Mesodermal cell (in vitro differentiated cells): ENCODE measurements around the gene SMOC2.

ENCODE experiments used
- H3K27ac ChIP-seq: 2 replicates; pipeline ENCODE4 v1.7.0; 2013; ENCODE audit warnings: mild to moderate bottlenecking, low read depth, low read length, moderate library complexity; ENCODE audit not compliant: severe bottlenecking
- H3K36me3 ChIP-seq: 2 replicates; pipeline ENCODE4 v1.7.1; 2013; ENCODE audit warnings: mild to moderate bottlenecking, low read length, moderate library complexity; ENCODE audit not compliant: control insufficient read depth, insufficient read depth
- H3K4me1 ChIP-seq: one replicate; pipeline ENCODE4 v1.7.1; 2013; ENCODE audit warnings: mild to moderate bottlenecking, low read length; ENCODE audit not compliant: insufficient read depth, control insufficient read depth, poor library complexity, severe bottlenecking
- H3K4me3 ChIP-seq: 2 replicates; pipeline ENCODE4 v1.7.0; 2013; ENCODE audit warnings: low read length, control low read depth, mild to moderate bottlenecking; ENCODE audit not compliant: insufficient read depth, poor library complexity, severe bottlenecking; ENCODE audit errors: extremely low read depth
- H3K9me3 ChIP-seq: 2 replicates; pipeline ENCODE4 v1.7.1; 2013; ENCODE audit warnings: mild to moderate bottlenecking, low read length, moderate library complexity; ENCODE audit not compliant: control insufficient read depth
- WGBS, 2 experiments: methylation state at CpG; one replicate each; pipeline ENCODE4 v1.1.5; 2013; ENCODE audit warnings: missing lambda C conversion rate in 2 of 2; ENCODE audit not compliant: insufficient coverage in 2 of 2; 5-methylcytosine and 5-hydroxymethylcytosine counted together

SMOC2 gene

DNA sequence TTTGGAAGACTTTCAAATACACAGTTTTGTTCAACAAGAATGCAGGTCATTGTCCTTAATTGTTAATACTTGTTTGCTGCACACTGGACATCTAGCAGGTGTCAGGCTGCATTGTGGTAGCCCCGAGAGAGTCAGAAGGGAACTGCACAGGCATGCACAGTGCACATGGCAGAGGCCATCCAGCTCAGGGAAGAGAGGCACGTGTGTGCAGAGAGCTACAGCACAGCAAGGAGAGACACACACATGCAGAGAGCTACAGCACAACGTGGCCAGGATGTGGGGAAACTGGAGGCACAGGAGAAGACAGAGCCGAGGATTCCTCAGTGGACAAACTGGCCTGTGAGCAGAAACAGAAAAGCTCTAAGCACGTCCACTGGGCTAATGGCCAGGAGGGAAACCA is 272.0 kb downstream of the SMOC2 start:
- WGBS, 2 experiments = 77 to 79% methylated on average over 5 of the region's 5 CpGs
- H3K36me3 ChIP-seq = no peaks in the 10 kb centered on the region
- H3K4me3 ChIP-seq = no peak overlapping the region
- no peaks in the 10 kb centered on the region for H3K9me3 ChIP-seq
- no peak overlapping the region for H3K27ac ChIP-seq
- no peaks in the 10 kb centered on the region for H3K4me1 ChIP-seq

DNA sequence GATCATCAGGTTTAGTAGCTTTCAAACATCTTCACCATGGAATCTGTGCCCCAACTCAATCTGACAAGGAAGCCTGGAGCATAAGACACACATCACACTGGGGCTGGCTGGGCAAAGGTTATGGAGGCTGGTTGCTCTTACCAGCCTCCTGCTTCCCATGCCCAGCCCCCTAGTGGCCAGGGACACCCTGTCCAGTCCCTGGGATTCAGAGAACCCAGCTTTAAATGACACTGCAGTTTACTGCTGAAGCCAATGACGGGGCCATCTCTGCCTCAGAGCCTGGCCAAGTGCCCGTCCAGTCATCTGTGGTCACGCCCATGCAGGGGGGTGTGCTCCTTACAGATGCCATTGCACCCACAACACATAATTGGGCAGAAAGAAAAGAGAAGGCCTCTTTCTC is 272.9 kb downstream of the SMOC2 start:
- WGBS, 2 experiments = 66 to 93% methylated on average over 2 to 3 of the region's 3 CpGs
- Histone ChIP-seq H3K9me3 (no peaks in the 10 kb centered on the region), H3K27ac (no peak overlapping the region), H3K36me3 (no peaks in the 10 kb centered on the region), H3K4me1 (no peaks in the 10 kb centered on the region), H3K4me3 (no peak overlapping the region)

- H3K4me1 ChIP-seq = no peaks in the 10 kb centered on the region
- H3K36me3 ChIP-seq = no peaks in the 10 kb centered on the region
- WGBS, 2 experiments = 86 to 89% methylated on average over 4 of the region's 4 CpGs
Measured at GRCh38 chr6:168714547-168715260, 273.7 kb downstream of the SMOC2 start.

GRCh38 chr6:168715643-168716481 is 274.9 kb downstream of the SMOC2 start:
- WGBS, 2 experiments = 90 to 94% methylated on average over 6 to 11 of the region's 11 CpGs
- no peaks in the 10 kb centered on the region for H3K9me3 ChIP-seq
- H3K27ac ChIP-seq = no peak overlapping the region
- no peaks in the 10 kb centered on the region for H3K36me3 ChIP-seq
- H3K4me3 ChIP-seq = no peak overlapping the region
- no peaks in the 10 kb centered on the region for H3K4me1 ChIP-seq

More at GRCh38 chr6:168714547-168715260, 273.7 kb downstream of the SMOC2 start:
- Histone ChIP-seq H3K27ac (no peak overlapping the region), H3K4me3 (no peak overlapping the region), H3K9me3 (no peaks in the 10 kb centered on the region)

DNA sequence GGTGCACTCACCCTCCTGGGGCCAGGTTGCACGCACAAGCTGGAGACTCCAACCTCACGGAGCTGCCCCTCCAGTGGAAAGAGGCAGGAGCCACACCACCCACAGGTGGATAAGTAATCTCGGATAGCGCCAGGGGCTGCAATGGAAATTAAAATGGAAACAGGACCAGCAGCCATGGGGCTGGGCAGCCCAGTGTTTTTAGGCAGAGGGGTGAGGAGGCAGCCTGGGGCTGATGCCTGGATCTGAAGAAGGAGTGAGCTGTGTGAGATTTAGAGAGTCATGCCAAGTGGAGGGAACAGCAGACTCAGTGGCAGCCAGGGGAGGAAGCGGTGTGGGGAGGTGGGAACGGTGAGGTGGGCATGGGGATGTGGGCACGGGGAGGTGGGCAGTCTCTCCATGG is 275.6 kb downstream of the SMOC2 start:
- Histone ChIP-seq H3K4me1 (no peaks in the 10 kb centered on the region), H3K27ac (no peak overlapping the region), H3K9me3 (no peaks in the 10 kb centered on the region), H3K4me3 (no peak overlapping the region), H3K36me3 (no peaks in the 10 kb centered on the region)
- 85 to 93% methylated on average over 6 to 7 of the region's 7 CpGs for WGBS, 2 experiments

- Histone ChIP-seq H3K27ac (no peak overlapping the region), H3K4me3 (no peak overlapping the region)
- WGBS, 2 experiments = 93 to 94% methylated on average over 22 of the region's 22 CpGs
Measured at GRCh38 chr6:168717491-168717890, 276.5 kb downstream of the SMOC2 start.

More at GRCh38 chr6:168717491-168717890, 276.5 kb downstream of the SMOC2 start:
- Histone ChIP-seq H3K4me1 (no peaks in the 10 kb centered on the region), H3K9me3 (no peaks in the 10 kb centered on the region), H3K36me3 (no peaks in the 10 kb centered on the region)
